Activated CD4-positive, alpha-beta T cell treated with anti-CD3 and anti-CD28 coated beads, Interleukin-2, Interleukin-6, amounts not matched to agents 100 ng/mL and 50 ng/mL, durations not matched to agents 16 hours and 8 hours (primary cell): ENCODE results near the gene DCAKD.
"Not testable (repeated sequence)": the region's sequence is repeated elsewhere in the genome, so short reads cannot be mapped to it uniquely, and the experiment has no call there.

ENCODE experiments used
- DNase-seq: peaks from one replicate; pipeline ENCODE4 v3.0.0-alpha.2; 2020

Gene DCAKD

DNA sequence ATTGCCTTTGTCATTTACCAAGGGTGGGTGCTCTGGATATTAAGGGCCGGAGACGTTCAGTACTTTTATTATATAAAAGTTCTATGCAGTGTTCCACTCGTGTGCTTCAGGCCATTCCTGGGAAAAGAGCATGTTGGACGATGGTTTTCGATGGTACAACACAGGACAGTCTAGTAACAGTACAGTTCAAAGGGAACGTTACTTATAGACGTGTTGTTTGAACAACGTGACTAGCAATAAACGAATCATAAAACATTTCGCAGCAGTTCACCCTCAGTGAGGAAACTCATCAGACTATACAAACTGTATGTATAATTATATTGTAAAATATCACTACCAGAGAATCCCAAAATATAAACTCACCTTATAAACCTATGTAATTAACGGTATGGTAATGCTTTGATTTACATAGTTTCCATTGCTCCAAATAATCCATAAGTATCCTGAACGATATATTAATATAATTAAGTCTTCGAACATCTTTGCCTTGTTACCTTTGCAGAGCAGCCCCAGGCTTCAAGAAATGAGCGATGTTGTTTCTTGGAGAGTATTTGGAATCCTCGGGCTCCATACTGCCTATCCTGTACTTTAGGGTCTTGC, 10.3 kb upstream of the DCAKD start:
- no peak for DNase-seq

DNA sequence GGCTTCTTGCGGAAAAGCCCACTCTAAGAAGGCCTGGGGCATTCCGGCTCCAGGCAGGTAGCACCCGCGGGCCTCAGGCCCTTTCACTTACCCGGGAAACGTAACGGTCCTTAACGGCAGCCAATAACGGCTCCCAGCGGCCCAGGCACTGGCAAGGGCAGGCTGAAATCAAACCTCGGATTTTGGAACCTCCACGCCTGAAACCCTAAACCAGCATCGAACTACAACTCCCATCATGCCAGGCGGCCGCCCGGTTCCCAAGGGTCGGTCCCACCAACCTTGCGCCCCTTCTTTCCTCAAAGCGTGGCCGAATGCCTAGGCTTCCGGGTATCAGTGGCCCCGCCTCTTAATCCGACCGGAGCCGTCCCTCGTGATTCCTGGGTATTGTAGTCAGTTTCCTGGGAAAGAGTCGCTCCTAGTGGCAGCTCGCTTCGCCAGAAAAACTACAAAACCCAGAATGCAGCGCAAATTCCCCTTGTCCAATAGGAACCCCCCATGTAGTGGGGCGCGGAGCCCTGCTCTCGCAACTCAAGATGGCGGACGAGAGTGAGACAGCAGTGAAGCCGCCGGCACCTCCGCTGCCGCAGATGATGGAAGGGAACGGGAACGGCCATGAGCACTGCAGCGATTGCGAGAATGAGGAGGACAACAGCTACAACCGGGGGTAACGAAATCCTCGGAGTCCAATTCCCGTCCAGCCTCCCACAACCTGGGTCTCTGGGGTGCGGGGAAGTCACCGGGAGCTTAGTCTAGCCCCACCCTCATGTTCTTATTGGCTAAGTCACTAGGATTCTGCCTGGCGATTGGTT, 9.6 kb upstream of the DCAKD start, which contains the start of gene NMT1:
Gene NMT1 (plus strand): TSS at position 521 of the 809 bp plus-strand sequence. CDS start 13 bp downstream, at position 534.
- DNase-seq = peak; percentile 99

- no peak for DNase-seq
These were observed 9.0 kb upstream of the DCAKD start for GRCh38 chr17:45060382-45060796.

DNA sequence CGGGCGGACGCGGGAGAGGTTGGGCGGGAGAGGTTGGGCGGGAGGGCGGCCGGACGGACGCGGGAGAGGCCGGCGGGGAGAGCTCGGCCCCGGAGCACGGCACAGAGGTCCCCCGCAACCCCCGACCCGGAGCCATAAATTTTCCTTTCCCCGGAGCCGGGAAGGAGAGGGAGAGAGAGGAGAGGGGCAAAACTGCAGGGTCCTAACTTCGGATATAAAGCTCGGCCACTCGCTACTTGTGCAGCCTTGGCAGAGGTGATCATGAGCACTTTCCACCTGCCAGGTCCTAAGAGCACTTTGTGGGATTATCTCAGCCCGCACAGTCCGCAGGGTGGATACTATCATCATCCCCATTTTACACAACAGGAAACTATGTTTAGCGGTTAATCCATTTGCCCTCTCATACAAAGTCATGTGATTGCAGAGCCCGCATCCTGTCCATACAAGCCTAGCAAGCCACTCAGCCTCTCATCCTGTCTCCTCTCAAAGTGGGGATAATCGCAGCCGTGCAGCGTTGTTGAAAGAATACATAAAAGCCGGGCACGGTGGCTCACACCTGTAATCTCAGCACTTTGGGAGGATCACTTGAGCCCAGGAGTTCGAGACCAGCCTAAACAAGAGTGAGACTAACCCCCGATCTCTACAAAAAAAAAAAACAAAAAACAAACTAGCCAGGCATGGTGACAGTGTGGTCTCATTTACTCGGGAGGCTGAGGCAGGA, 780 bp upstream of the DCAKD start:
- DNase-seq = peak; percentile 84

DNA sequence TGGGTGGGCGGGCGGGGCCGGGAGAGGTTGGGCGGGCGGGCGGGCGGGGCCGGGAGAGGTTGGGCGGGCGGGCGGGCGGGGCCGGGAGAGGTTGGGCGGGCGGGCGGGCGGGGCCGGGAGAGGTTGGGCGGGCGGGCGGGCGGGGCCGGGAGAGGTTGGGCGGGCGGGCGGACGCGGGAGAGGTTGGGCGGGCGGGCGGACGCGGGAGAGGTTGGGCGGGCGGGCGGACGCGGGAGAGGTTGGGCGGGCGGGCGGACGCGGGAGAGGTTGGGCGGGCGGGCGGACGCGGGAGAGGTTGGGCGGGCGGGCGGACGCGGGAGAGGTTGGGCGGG, 254 bp upstream of the DCAKD start:
- not testable (repeated sequence) for DNase-seq

DNA sequence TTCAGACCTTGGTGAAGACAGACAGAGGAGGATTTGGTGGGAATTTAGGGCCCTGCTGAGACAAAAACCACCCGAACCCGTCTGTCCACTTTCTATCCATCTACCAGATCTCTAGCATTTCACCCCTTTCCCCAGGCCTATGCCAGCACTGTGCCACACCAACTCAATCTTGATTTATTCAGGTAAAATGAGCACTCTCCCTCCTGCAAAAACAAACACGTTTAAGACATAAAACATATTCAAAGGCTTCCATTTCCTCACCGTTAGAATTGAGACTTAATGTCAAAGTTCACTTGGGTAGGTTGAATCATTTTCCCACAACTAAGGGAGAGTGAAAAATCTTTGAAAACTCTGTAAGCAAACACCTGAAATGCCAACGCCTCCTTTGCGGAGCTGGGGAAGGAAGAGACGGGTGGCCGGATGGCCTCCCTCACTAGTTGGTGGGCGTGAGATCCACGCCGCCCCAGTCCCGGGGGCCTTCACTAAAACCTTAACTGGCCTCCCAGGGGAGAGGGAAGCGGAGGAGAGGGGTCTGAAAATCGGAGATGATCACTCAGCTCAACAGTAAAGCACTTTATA, 862 bp downstream of the DCAKD start:
- peak; percentile 57 for DNase-seq

DNA sequence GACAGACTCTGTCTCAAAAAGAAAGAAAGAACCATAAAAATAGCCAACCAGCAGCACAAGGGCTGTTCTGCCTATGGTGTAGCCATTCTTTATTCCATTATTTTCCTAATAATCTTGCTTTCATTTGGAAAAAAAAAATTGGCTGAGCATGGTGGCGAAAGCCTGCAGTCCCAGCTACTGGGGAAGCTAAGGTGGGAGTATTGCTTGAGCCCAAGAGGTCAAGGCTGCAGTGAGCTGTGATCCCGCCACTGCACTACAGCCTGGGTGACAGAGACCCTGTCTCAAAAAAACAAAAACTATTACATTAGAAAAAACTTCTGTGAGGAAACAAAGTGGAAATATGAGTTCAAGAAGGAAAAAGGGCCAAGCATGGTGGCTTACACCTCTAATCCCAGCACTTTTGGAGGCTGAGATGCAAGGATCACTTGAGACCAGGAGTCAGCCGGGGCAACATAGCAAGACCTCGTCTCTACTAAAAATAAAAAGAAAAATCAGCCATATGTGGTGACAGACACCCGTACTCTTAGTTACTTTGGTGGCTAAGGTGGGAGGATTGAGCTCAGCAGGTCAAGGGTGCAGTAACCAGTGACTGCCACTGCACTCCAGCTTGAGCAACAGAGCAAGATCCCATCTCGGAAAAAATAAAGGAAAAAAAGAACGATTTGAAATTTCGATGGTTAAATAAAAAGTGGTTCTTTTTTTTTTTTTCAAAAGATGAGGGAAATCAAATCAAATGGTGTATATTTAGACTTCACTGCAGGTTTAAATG, 2.5 kb downstream of the DCAKD start:
- DNase-seq = no peak

DNA sequence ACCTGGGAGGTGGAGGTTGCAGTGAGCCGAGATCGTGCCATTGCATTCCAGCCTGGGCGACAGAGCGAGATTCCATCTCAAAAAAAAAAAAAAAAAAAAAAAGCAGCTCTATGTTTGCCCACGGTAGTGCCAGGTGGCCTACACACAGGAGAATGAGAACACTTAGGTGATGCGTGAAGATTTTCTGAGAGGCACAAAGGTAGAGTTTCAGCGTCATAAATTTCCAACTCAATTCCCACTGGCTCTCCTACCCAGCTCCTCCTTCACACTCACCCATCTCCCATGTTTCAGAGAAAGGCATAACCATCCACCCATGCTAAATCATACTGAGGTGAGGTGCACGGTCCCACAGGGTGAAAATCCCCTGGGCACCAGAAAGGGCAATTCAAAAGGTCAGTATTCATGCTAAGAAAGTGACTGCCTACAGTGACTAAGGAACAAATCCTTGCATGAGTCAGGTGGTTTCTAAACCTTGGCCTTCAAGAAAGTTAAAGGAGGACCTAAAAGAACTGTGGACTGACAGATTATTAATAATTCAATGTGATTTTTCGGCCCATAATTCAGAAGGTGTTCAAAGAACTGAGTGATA, 4.8 kb downstream of the DCAKD start:
- DNase-seq = no peak

DNA sequence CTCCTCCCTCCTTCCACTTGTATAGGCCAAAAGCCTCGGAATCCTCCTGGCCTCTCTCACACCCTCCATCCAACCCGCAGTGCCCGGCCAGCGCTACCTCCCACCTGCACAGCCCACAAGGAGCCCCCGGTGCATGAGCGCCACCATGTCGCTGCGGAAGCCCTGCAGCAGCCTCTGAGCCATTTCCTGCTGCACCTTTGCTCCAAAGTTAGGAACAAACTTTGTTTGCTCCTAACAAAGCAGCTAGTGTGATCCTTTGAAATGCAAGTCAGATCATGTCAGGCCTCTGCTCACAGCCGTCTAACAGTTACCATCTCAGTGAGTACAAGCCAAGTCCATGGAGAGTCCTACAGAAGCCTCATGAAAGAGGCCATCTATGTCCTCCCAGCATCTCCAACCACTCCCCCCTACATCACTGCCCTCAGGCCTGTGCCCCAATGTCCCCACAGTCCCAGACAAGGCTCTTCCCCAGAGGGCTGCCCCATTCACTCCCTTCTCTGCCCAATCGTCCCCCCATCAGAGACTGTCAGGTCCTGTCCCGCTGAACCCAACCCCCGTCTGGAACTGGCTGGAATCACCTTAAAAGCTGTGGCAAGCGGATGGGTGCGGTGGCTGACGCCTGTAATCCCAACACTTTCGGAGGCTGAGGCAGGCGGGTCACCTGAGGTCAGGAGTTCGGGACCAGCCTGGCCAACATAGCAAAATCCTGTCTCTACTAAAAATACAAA, 7.5 kb downstream of the DCAKD start:
- no peak for DNase-seq

GRCh38 chr17:45042346-45043120, 8.9 kb downstream of the DCAKD start:
- no peak for DNase-seq

- DNase-seq = no peak
These were observed 11.0 kb downstream of the DCAKD start for GRCh38 chr17:45040459-45040858.

- no peak for DNase-seq
These were observed 12.5 kb downstream of the DCAKD start for GRCh38 chr17:45038728-45039634.

DNA sequence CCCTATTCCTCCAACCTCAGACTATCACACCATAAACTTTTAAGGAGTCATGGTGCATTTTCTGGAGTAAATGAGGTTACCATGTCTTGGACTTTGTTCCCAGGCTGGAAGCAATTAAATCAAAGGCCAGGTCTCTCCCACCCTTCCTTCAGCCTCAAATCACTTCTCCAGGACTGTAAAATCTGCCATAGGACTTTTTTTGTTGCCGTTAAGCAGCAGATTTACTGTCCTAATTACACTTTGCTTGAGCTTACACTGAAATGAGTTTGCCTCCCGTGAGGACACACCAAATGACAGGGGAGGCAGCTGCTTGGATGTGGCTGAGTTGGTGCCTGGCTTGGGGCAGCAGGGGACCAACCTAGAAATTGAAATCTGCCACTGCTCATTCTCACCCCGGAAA, 14.7 kb downstream of the DCAKD start:
- no peak for DNase-seq

DNA sequence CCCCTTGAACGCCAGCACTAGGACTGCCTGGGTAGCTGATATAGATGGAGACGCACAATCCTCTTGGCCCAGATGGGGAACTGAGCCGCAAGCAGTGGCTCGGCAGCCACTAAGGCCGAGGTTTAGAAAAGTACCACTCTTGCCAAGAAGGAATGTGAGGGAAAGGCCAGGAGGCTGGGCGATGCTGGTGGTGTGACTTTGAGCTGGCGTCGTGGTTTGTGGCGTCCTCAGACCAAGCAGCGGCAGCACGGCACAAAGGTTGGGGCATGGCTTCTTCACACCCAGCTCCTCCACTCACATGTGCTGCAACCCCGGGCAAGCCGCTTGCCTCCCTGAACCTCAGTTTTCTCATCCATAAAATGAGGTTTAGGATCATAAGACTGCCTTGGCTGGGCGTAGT, 15.6 kb downstream of the DCAKD start:
- no peak for DNase-seq

DNA sequence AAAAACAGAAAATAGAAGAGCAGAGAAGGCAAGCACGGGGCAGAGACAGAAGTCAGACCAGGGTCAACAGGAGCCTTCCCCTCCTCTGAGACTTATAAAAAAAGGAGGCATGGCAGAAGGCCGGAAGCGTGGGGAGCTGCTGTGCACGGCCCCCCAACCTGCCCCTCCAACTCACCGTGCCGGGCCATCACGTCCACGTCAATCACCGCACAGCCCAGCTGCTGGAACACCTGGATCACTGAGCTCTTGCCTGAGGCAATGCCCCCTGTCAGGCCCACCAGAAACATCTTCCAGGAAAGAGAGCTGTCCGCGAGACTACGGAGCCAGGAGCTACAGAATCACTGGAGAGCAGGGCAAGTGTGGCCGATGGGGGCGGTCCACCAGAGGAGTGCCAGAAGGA, 16.8 kb downstream of the DCAKD start:
- DNase-seq = no peak

- DNase-seq = no peak
These were observed 19.3 kb downstream of the DCAKD start for GRCh38 chr17:45032174-45032541.

DNA sequence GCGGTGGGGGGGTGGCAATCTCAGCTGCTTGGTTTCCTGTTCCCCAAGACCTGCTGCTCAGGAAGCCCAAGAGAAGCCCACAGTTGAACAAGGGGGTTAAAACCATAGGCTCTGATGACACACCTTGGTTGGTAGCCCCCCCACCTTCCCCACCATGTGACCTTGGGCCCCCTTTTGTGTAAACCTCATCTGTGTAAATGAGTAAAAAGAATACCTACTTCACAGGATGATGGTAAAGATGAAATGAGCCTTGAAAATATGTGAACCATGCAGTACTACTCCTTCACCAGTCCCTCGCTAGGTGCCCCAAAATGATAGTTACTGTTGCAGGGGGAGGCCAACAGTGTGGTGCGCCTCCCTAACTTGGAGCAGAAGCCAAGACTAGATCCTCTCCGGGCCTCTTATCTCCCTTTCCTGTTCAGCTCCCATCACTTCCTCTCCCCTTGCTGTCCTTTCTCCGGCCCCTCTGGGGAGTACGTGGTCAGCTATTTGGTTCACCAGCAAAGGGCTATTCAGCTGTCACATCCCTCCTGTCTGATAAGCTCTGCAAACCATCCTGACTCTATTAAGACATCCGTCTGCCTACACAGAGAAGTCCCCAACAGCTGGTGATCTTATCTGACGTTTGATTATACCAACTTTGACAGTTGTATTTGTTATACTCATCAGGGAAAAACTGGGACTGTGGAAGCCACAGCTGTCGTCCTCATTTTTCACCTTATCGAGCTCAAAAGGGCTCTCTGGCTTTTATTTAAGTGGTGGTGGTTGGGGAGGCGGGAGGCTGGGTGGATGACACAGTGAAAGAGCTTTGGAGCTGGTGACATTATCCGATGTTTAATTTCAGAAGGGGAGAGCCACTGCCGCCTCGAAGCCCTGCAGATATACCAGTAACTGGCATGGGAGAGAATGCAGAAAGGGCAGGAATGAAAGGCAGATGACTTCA, 19.9 kb downstream of the DCAKD start:
- no peak for DNase-seq

- DNase-seq = no peak
These were observed 20.7 kb downstream of the DCAKD start for GRCh38 chr17:45030733-45031132.
